HG03439 (cell line): ENCODE results near the gene BMPR1B.

Source experiments
- ATAC-seq: cut with Tn5 transposase; IDR thresholded peaks from one replicate; pipeline ENCODE4 v1.9.1; 2021; ENCODE audit warnings: mild to moderate bottlenecking, moderate library complexity; ENCODE audit not compliant: unreplicated experiment

BMPR1B gene

DNA sequence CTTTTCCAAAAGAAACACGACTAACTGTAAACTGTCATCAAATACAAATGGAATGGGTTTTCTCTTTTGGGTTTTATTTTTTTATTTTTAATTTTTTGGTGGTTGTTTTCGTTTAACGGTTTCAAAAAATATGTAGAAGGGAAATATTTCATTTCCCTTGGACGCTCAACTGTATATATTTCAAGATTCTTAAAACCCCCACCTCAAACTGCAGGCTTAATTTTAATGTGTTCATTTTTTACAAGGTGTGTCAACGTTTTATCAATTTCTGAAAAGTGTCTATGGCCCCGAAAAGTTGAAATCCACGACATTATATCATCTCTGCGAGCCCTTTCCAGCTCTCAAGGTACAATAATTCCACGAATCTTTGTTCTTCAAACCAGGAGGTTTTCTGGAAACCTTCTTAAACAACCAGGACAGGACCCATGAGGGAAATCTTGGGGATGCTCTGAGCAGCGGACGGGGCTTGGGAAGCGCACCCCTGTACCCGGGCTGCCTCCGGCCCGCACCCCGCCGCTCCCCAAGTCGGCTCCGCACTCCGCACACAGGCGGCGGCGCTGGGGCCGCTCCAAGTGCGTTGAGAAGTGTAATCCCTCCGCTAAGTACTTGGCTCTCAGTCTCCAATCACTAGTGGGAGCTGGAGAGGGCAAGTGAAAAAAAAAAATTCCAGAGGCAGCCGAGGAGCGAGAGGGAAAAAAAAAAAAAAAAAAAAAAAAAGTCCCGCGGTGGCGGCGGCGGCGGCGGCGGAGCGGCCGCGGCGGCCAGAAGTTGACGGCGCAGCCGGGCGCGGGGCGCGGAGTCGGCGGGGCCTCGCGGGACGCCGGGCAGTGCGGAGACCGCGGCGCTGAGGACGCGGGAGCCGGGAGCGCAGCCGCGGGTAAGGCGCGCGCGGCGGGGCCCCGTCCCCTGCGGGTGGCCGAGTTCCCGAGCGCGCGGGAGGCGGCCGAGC is at the start of gene BMPR1B:
Gene BMPR1B, plus strand, starts transcription at position 764 of the 949 bp plus-strand sequence. CDS start 346,470 bp downstream, outside the sequence.
- ATAC-seq: no peak

DNA sequence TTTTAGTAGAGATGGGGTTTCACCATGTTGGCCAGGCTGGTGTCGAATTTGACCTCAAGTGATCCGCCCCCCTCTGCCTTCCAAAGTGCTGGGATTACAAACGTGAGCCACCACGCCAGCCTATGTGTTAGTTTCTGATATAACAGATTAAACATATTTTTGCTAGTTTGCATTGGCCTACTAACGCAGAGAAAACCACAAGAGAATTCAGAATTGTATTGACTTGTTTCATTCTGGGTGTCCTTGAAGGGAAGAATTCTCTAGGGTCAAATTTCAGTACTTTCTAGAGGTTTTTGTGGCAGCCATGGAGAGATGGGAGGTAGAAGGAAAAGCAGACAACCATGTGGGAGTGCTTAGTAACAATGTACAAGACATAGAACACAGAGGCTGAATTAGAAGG is 46.1 kb upstream of the BMPR1B start:
- no peak for ATAC-seq

DNA sequence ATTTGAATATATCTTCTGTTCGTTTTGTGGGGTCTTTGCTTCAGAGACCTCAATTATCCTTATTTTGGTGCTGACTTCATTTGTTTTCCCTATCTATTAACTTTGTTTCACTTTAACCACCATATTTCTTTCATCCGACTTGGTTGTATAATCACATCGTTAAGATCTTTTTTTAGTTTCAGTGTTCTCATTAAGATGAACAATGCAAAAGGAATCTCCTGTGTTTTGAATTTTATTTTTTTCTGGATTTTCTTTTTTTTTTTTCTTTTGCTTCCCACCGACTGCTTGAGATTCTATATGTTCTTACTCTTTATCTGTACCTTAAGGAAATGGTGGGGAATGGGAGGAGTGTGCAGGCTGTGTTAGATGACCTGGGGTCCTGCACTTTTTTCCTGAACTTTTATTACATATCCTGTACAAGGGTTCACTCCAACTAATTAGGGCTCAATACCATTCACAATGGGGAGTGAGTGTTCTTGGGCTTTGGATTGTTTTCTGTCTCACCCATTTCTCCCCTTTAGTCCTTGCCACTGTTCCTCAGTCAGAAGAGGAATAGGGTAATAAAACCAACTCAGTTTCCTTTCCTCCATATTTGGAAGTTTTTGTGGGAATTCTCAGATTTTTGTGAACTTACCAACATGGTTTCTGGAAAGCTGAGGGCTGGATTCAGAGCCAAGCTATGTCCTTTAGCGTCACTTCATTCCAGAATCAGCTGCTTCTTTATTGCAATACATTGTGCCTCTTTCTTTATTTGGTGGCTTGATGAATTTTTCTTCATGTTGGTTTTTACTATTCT is 43.2 kb upstream of the BMPR1B start:
- no peak for ATAC-seq

DNA sequence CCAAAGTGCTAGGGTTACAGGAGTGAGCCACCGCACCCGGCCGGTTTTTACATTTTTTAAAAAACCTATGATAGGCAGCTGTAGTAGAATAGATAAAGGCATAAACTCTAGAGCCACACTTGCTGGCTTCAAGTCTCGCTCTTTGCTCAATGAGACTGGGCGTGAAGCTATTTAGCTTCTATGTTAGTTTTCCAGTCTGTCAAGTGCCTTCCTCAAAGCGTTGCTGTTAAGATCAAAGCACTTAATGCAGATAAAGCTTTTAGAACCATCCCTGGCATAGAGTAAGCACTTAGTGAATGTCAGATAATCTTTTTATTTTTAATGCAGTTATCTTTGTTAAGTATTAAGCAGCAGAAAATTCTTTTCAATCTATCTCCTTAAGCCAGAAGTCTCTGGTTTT is 42.0 kb upstream of the BMPR1B start:
- ATAC-seq: no peak

DNA sequence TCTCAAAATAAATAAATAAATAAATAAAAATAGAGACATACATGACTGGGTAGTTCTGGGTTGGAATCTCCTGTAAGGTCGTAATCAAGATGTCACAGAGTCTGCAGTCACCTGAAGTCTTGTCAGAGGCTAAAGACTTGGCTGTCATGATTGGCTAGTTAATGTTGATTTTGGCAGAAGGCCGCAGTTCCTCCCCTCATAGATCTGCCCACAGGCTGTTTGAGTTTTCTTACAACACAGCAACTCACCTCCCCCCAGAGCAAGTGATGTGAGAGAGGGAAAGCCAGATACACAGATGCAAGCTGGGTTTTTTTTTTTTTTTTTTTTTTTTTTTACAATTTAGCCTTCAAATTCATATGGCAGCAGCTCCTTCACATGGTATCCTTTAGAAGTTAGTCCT is 36.4 kb upstream of the BMPR1B start:
- no peak for ATAC-seq

DNA sequence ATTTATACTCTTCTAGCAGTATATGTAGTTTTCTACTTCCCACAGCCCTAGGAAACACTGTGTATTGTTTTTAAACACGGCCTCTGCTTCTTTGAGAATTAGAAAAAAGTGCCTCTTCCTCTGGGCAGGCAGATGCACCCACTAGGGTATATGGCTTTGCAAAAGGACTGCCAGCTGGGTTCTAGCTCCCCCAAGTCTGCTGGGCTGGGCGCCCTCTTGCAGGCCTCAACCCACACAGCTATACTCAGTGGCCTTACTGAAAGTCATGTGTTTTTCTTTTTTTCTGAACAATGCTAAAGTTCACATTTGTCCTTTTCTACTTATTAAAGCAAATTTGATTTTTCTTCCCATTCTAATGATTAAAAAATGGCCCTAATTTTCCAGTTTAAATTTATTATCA is 35.5 kb upstream of the BMPR1B start:
- ATAC-seq: no peak

DNA sequence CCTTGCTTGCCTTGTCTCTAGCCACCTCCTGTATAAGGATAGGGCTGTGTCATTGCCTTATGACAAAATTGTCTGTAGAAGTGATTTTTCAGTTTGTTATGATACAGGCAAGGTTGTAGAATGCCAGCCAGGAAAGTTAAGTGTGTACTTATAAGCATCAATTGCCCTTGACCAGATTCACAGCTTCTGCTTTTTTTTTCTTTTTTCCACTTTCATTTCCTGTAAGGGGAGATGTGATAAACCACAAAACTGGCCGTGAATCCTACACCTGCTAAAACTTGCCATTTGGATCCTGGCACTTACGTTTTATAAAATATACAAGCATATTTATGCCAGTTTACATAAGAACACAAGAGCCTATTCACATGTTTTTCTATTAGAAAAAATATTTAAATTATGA is 35.0 kb upstream of the BMPR1B start:
- ATAC-seq: no peak

DNA sequence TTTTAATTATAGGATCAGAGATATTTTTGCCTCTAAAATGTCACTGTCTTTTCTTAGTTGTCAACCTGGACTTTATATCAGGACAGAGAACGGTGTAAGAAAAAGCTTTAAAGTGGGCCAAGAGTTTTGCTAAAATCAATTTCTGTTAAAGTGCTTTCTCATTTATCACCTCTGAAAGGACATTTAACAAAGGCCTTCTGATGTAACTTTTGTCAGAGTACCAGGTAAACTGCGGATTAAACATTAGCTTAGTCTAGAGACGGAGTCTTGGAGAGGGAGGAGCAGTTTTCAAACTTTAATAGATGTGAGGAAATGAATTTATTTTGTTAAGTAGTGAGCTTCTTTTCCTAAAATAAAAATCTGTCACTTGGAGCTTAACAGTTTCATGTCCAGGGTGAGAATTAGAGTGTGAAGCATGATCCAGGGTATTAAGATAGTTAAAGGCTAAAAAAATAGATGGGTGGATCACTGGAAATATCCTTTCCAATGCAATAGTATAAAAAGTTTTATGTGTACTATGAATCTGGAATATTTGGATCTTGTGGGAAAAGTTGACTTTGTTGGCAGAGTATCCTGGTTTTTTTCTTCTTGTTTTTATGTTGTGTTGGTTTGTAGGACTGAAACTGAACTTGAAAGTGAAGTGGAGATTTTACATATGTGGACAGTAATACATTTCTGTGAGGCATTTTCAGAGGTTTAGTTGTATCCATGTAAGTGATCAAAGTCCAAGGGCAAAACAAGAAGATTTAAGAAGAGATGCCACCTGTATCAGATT is 33.6 kb upstream of the BMPR1B start:
- no peak for ATAC-seq

DNA sequence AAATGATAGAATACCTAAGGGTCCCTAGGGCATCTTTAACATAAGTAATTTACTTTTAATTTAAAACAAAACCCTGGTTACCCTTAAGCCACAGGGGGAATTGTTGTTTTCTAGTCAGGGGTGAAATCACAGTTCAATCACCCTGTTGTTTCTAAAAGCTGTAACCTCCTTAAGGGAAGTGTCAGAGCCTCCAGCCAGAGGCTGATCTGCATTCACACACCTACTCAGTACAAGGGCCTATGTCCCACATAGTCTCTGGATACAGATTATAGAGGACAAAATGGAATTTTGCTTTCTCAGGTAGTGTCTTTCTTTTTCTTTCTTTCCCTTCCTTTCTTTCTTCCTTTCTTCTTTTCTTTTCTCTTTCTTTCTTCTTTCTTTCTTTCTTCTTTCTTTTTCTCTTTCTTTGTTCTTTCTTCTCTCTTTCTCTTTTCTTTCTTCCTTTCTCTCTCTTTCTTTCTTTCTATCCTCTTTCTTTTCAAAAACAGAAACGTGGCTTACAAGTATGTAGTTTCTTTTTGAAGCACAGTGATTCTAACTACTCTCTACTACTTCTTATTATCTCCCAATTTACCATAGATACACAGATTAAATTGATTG is 31.1 kb upstream of the BMPR1B start:
- no peak for ATAC-seq

DNA sequence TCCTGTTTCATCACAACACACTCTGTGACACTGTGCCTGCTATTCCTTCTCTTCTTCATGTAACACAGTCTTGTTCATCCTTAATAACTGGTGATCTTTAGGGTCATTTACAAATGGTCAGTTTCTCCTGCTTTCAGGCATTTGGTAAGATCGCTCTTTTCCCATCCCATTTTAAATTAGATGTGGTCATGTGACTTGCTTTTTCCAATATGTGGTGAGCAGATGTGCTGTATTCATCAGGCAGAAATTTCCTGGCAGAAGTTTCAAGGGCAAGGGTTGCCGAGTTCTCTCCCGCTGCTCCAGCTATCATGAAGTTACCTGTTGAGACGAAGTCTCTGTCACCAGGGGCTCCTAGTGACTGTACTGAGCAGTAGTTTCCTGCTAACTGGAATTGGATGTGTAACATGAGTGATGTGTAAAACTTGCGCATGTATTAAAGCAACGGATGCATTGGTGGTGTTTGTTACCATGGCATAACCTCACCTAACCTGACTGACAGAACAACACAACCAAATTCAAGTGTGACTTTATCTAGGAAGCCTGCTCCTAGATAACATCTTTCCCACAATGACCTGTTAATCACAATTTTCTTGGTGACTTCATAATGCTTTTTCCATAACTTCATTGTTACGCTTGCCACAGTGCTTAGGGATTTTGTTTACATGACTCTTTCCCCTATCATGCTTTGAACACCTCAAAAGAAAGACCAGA is 29.5 kb upstream of the BMPR1B start:
- ATAC-seq: no peak

DNA sequence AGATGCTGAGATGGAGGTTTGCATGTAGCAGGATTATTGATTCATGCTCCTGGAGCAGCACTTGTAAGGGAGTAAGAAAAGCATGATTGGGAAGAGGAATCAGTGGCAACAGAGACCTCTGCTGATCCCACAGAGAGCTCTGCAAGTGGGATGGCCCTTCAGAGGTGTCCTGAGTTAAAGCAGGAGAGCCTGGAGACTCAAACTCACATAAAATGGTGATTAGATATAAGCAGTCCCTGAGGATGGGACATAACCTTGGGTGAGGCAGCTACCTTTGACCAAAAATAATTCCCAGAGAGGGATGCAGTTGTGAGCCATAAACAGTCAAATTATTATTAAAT is 25.4 kb upstream of the BMPR1B start:
- ATAC-seq: no peak

DNA sequence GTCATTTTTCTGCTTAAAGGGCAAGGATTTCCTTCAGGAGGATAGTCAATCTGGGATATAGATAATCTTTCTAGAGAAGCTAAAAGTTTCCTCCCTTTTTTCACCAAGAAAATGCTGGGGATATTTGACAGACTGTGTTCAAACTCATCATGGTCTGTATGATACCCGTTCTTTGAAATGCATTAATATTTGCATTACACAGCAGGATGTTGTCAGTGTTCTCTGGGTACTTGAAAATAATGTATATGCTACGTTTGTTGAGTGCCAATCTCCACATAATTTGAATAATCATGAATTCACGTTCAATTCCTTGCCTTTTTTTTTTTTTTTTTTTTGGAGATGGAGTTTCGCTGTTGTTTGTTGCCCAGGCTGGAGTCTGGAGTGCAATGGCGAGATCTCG is 18.0 kb upstream of the BMPR1B start:
- ATAC-seq: no peak

DNA sequence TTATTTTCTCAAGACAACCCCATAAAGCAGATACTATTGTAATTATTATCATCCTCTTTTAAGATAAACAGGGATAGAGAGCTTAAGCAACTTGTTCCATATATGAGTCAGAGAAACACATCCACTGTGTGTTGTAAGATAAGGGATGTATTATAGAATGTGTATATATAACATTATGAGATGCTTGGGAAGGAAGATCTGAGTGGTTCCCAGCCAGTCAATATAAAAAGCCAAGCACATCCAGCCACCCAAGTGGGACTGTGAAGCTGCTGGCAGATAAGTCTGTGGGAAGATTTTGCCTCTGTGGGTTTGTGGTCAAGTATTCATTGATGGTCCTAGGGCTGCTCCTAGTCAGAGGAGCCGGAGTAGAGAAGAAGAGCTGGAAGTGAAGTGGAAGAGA is 16.5 kb upstream of the BMPR1B start:
- no peak for ATAC-seq

DNA sequence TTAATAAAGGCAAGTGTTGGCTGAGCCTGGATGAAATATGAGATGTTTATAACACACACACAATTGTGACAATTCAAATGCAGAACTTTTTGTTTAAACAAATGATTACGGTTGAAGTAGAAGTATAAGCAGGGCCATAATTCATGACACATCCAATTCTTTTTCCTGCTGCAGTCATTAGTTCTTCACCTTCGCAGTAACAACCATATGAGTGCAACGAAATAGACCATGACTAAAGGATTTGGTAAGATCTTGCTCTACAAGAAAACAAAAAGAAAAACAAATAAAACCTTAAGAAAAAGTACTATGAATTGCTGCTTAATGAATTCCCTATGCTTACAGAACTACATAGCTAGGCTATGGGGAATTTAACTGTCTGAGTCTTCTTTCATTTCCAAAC is 13.9 kb upstream of the BMPR1B start:
- no peak for ATAC-seq

DNA sequence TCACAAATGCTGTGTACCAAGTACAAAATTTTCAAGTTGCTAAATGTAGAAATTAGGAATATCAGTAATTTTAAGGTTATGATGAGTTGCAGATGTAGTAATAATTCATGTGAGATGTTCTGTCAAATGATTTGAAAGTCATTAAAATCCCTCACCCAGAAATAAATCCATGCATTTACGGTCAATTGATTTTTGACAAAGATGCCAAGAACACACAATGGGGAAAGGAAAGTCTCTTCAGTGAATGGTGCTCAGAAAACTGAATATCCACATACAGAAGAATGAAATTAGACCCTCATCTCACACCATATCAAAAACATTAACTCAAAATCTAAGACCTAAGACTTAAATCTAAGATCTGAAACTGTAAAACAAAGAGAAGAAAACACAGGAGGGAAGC is 12.9 kb upstream of the BMPR1B start:
- no peak for ATAC-seq

DNA sequence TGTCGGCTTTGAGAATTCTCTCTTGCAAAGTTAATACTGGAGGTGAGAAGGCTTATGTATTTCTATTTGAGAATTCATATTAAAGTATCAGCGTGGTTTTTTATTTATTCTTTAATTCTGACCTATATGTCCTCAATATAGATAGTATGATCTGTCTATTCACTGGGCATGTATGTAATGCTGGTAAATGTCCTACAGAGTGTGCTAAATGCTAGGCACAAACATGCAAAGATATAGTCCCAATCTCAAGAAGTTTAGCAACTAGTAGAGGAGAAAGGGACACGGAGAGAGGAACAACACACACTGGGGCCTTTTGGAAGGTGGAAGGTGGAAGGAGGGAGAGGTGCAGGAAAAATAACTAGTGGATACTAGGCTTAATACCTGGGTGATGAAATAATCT is 11.0 kb upstream of the BMPR1B start:
- ATAC-seq: no peak

DNA sequence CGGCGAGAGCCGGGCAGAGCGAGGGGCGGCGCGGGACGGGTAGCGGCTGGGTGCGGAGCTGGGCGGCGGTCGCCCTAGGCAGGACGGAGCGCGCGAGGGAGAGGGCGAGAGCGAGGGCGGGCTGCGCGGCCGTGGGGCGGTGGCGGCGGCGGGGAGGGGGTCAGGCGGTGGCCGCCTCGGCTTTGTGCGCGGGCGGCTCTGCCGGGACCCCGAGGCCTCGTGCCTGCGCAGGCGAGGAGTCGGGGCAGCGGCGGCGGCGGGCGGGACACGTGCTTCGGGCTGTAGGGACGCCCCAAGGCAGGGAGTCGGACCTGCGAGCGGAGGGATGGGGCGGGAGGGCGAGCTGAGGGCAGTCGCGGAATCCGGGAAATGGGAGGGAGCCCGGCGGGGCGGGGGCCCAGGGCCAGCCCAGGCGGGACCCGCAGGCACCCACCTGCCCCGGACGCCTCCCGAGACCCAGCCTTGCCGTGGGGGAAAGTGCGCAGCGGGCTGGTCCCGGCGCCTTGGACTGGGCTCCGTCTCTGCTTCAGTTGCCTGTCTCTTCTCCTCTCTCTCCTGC is 465 bp downstream of the BMPR1B start:
- ATAC-seq: no peak

DNA sequence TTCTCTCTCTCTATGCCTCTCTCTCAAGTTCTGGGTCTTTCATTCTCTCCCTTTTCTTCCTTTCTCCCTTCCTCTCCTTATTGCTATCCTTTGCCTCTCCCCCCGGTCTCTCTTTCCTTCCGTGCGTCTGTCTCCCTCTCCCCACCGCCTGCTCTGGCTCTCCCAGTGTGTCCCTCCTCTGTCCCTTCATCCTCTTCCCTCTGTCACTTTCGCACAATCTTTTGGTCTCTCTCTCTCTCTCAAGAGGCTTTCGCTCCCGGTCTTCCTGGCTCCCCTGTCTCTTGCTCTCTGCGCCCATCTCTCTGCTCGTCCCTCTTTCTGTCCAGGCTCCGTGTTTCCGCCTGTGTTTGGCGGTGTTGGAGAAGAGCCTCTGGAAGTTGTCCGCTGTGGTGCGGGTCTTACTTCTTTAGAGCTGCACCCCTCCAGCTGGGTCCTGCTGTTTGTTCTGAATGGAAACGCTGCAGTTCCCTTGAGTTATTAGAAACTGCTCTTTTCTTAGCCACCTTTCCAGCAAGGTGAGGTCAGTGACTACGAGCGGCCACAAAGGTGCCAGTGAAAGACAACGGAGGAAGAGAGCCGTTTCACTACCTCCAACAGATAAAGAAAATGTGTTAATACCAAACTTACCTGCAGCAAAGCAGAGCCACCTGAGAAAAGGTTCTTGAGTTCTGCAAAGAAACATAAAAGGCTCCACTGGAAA is 1.1 kb downstream of the BMPR1B start:
- ATAC-seq: no peak

DNA sequence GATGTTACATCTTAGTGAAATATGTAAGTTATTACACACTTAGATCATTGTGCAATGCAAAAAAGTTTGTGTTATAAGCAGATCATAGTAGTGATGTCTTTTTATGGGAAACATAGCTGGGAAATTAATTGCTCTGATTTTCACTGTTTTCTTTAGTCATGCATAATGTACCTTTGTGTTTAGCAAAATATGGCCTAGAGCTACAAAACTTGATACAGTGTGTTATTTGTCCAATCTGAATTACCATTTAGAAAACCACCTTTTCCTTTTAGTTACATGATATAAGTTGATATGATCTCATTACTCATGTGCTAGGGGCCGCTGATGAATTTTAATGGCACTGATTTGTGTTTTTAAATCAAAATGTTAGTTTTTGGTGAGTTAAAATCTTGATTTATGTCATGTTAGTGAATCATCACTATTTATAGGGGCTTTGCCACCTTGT is 2.0 kb downstream of the BMPR1B start:
- ATAC-seq: no peak
